Liver (tissue), 9 donors: ENCODE measurements around the gene SLC24A4. TPM values are rescaled to one million over a fixed set of nuclear protein-coding genes. Genes with fewer than 3 reads are reported as not detected.

Source experiments
- DNase-seq: peaks from one replicate; pipeline ENCODE4 v3.0.0-alpha.2; 2017; ENCODE audit warnings: low spot score
- H3K27ac ChIP-seq, 2 donors: one replicate each; pipeline ENCODE4 v1.7.0; 2013; ENCODE audit warnings: inconsistent platforms in 2 of 2, low read length in 2 of 2, control low read depth in 1 of 2, low read depth in 1 of 2, mild to moderate bottlenecking in 1 of 2
- H3K27me3 ChIP-seq, 4 donors: one replicate each; pipeline versions ENCODE4 v1.6.1 to v1.7.0; 2013; ENCODE audit warnings: low read length in 3 of 4, inconsistent platforms in 1 of 4, mild to moderate bottlenecking in 1 of 4, moderate library complexity in 1 of 4; ENCODE audit not compliant: control insufficient read depth in 4 of 4, insufficient read depth in 4 of 4
- H3K36me3 ChIP-seq, 4 donors: one replicate each; pipeline versions ENCODE4 v1.6.1 to v1.7.0; 2013; ENCODE audit warnings: low read length in 3 of 4, mild to moderate bottlenecking in 3 of 4, low read depth in 1 of 4, moderate library complexity in 1 of 4; ENCODE audit not compliant: control insufficient read depth in 4 of 4, insufficient read depth in 3 of 4
- H3K4me1 ChIP-seq, 4 donors: one replicate each; pipeline versions ENCODE4 v1.6.1 to v1.7.0; 2013; ENCODE audit warnings: low read length in 3 of 4, mild to moderate bottlenecking in 3 of 4, moderate library complexity in 1 of 4; ENCODE audit not compliant: control insufficient read depth in 4 of 4, insufficient read depth in 4 of 4
- H3K4me3 ChIP-seq, 3 donors: one replicate each; pipeline versions ENCODE4 v1.6.1 to v1.7.0; 2013; ENCODE audit warnings: low read length in 3 of 3, control low read depth in 1 of 3, low read depth in 1 of 3, mild to moderate bottlenecking in 1 of 3
- H3K9ac ChIP-seq, 2 donors: one replicate each; pipeline ENCODE4 v1.7.0; 2013; ENCODE audit warnings: low read length in 2 of 2, mild to moderate bottlenecking in 2 of 2, moderate library complexity in 2 of 2, control low read depth in 1 of 2, low read depth in 1 of 2
- H3K9me3 ChIP-seq, 4 donors: one replicate each; pipeline versions ENCODE4 v1.6.1 to v1.7.0; 2013; ENCODE audit warnings: low read length in 3 of 4; ENCODE audit not compliant: control insufficient read depth in 4 of 4
- CTCF ChIP-seq: fragments of 150-350 bp; IDR thresholded peaks from 2 replicates; pipeline ENCODE4 v1.5.1; 2017; ENCODE audit warnings: improper control_type of control experiment, low read depth, low read length; ENCODE audit not compliant: missing input control
- EGR1 ChIP-seq, 2 donors: IDR thresholded peaks; 2 replicates each; pipeline ENCODE4 v1.6.1; 2016 to 2018; ENCODE audit warnings: antibody characterized with exemption in 2 of 2, low read depth in 2 of 2
- FOXA1 ChIP-seq: IDR thresholded peaks from 2 replicates; pipeline ENCODE4 v1.6.1; 2016; ENCODE audit warnings: antibody characterized with exemption
- FOXA2 ChIP-seq: IDR thresholded peaks from 2 replicates; pipeline ENCODE4 v1.6.1; 2016; ENCODE audit warnings: antibody characterized with exemption
- HNF4A ChIP-seq, 2 donors: conservative IDR thresholded peaks; 2 replicates each; pipeline ENCODE4 v1.6.1; 2016; ENCODE audit warnings: antibody characterized with exemption in 2 of 2, mild to moderate bottlenecking in 2 of 2
- JUND ChIP-seq, 2 donors: IDR thresholded peaks; 2 replicates each; pipeline ENCODE4 v1.6.1; 2016; ENCODE audit warnings: antibody characterized with exemption in 2 of 2
- MAX ChIP-seq: IDR thresholded peaks from 2 replicates; pipeline ENCODE4 v1.6.1; 2016; ENCODE audit warnings: antibody characterized with exemption
- RAD21 ChIP-seq, 2 donors: IDR thresholded peaks; 2 replicates each; pipeline ENCODE4 v1.6.1; 2016; ENCODE audit warnings: antibody characterized with exemption in 2 of 2, mild to moderate bottlenecking in 2 of 2
- REST ChIP-seq: IDR thresholded peaks from 2 replicates; pipeline ENCODE4 v1.6.1; 2016; ENCODE audit warnings: antibody characterized with exemption, mild to moderate bottlenecking
- RXRA ChIP-seq, 2 donors: IDR thresholded peaks; 2 replicates each; pipeline ENCODE4 v1.6.1; 2017 to 2018; ENCODE audit warnings: antibody characterized with exemption in 2 of 2, mild to moderate bottlenecking in 1 of 2
- SP1 ChIP-seq: IDR thresholded peaks from 2 replicates; pipeline ENCODE4 v1.6.1; 2018; ENCODE audit warnings: antibody characterized with exemption, mild to moderate bottlenecking
- YY1 ChIP-seq: IDR thresholded peaks from 2 replicates; pipeline ENCODE4 v1.6.1; 2016; ENCODE audit warnings: antibody characterized with exemption, mild to moderate bottlenecking
- ZBTB33 ChIP-seq: IDR thresholded peaks from 2 replicates; pipeline ENCODE4 v1.6.1; 2016; ENCODE audit warnings: antibody characterized with exemption
- WGBS: extraction: QIAGEN DNeasy Blood & Tissue Kit; methylation state at CpG from one replicate; pipeline ENCODE4 v1.1.7; 2013; 5-methylcytosine and 5-hydroxymethylcytosine counted together
- polyA plus RNA-seq, 2 donors: library from polyadenylated mRNA; stranded (reverse) in 1 of 2; unstranded in 1 of 2; fragments of 200-250 nt in 1 of 2; fragments of >200 nt in 1 of 2; fragmentation: Nextera tagmentation in 1 of 2; extraction: Ambion mirVana in 1 of 2; gene quantifications; one replicate each; pipeline versions ENCODE4 v1.2.1 to v1.2.3, GENCODE V29; 2013 to 2015
- total RNA-seq, 2 donors: library from RNA; depleted of rRNA; stranded (reverse); fragments of >200 nt; gene quantifications; one replicate each; pipeline ENCODE4 v1.2.3, GENCODE V29; 2014
- donor health status: healthy.
- donor health status: healthy.
- donor health status: healthy.
- donor health status: healthy.
- donor health status: healthy.

SLC24A4 gene
- total and polyA plus RNA-seq, 4 donors: 0.06 to 0.23 (median 0.12) TPM

- H3K4me1 ChIP-seq: no peaks in the 10 kb centered on the region
- no peaks in the 10 kb centered on the region for H3K27me3 ChIP-seq
- H3K9me3 ChIP-seq: no peaks in the 10 kb centered on the region
- H3K27ac ChIP-seq: no peak overlapping the region
- H3K36me3 ChIP-seq: no peaks in the 10 kb centered on the region
- no peak overlapping the region for H3K9ac ChIP-seq
- DNase-seq: no peak
- WGBS: 88% methylated on average over 8 of the region's 8 CpGs
- TF ChIP-seq ZBTB33: no peak
- no peak overlapping the region for H3K4me3 ChIP-seq
Observed at GRCh38 chr14:92453691-92454090, 130.7 kb downstream of the SLC24A4 start.

GRCh38 chr14:92455231-92455630, 132.3 kb downstream of the SLC24A4 start:
- Histone ChIP-seq H3K27ac (no peak overlapping the region), H3K9me3 (no peaks in the 10 kb centered on the region), H3K36me3 (no peaks in the 10 kb centered on the region), H3K9ac (no peak overlapping the region), H3K4me1 (no peaks in the 10 kb centered on the region), H3K4me3 (no peak overlapping the region), H3K27me3 (no peaks in the 10 kb centered on the region)
- TF ChIP-seq YY1: no peak
- no peak for TF ChIP-seq SP1
- TF ChIP-seq REST: no peak
- no peak for TF ChIP-seq RXRA (IDR thresholded peaks at IDR 0.05)
- no peak for TF ChIP-seq ZBTB33
- TF ChIP-seq FOXA2: no peak
- TF ChIP-seq HNF4A (conservative IDR thresholded peaks at IDR 0.05): no peak
- no peak for TF ChIP-seq MAX
- no peak for TF ChIP-seq JUND (IDR thresholded peaks at IDR 0.05)
- no peak for TF ChIP-seq CTCF
- TF ChIP-seq FOXA1: no peak
- TF ChIP-seq RAD21 (IDR thresholded peaks at IDR 0.05): no peak
- TF ChIP-seq EGR1 (IDR thresholded peaks at IDR 0.05; ENCODE audit: low read depth in 2 of 2): no peak
- 97% methylated on average over 2 of the region's 2 CpGs for WGBS
- DNase-seq: no peak
